ENCODE measurements around the gene EVA1A.

- TF ChIP-seq CBX2 (IDR thresholded peaks at IDR 0.05; ENCODE audit: borderline replicate concordance, low read depth) (no peak), MAX (IDR thresholded peaks at IDR 0.05) (no peak), RARB (CRISPR knock-in tag; IDR thresholded peaks at IDR 0.05) (no peak), CTCF (IDR thresholded peaks at IDR 0.05) (no peak), EP300 (IDR thresholded peaks at IDR 0.05) (no peak)
Observed at GRCh38 chr2:75580156-75580555, 19.4 kb upstream of the EVA1A start.
